Measurements from ENCODE around the gene GEN1.

Gene GEN1

DNA sequence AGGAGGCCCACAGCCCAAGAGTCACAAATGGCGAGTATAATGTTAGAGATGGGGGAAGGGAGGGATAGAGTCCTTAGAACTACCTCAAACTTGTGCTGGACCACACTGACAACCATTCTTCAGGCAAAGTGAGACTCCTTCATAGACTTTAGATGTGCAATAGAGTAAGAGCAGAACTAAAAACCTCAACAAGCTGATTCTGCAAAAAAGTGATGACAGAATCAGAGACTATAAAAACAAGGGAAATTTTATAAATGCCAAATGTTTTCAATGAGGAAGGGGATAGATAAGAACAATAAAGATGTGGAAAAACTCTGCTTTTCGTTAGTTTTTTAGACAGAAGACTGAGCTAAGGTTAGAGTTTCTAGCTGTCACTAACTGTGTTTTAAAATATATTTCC is 18.1 kb upstream of the GEN1 start:
- Histone ChIP-seq H3K79me1 (ENCODE audit: low read depth, low read length) (no peaks in the 10 kb centered on the region), H2AK5ac (ENCODE audit: low read depth, low read length) (no peak overlapping the region), H4K8ac (ENCODE audit: low read depth, low read length) (no peak overlapping the region), H2BK120ac (ENCODE audit: low read depth, low read length) (no peak overlapping the region), H4K91ac (ENCODE audit: low read depth, low read length, poor library complexity) (no peak overlapping the region), H3K4me3 (ENCODE audit: low read length in 2 of 2) (no peak overlapping the region), H3K9ac (ENCODE audit: low read depth, low read length, poor library complexity) (no peak overlapping the region), H3K27ac (replicated peaks; ENCODE audit: low read length) (no peak overlapping the region), H3K27me3 (ENCODE audit: control insufficient read depth in 3 of 3, insufficient read depth in 3 of 3, low read depth in 1 of 3, low read length in 3 of 3) (no peaks in the 10 kb centered on the region), H2BK5ac (ENCODE audit: low read length) (no peak overlapping the region), H3K23ac (ENCODE audit: low read depth, low read length, poor library complexity) (no peak overlapping the region), H3K4ac (ENCODE audit: low read length) (no peak overlapping the region), H2BK12ac (ENCODE audit: low read length) (no peak overlapping the region), H3K14ac (ENCODE audit: low read length) (no peak overlapping the region), H3K4me1 (ENCODE audit: control insufficient read depth in 2 of 2, insufficient read depth in 1 of 2, low read depth in 1 of 2, low read length in 2 of 2) (no peaks in the 10 kb centered on the region), H2AFZ (ENCODE audit: low read length) (no peak overlapping the region), H3K18ac (ENCODE audit: low read length) (no peak overlapping the region), H3K4me2 (ENCODE audit: insufficient read depth, low read length, poor library complexity, severe bottlenecking) (no peak overlapping the region), H2BK15ac (ENCODE audit: low read length) (no peak overlapping the region), H3K9me3 (replicated peaks in 1 of 2; ENCODE audit: control insufficient read depth in 2 of 2, insufficient read depth in 1 of 2, low read depth in 1 of 2, low read length in 2 of 2) (peaks cover 0 to 2% of the 10 kb centered on the region in 2 donors), H3K36me3 (replicated peaks in 1 of 2; ENCODE audit: control insufficient read depth in 2 of 2, insufficient read depth in 2 of 2, low read length in 2 of 2) (peaks cover 24 to 94% of the 10 kb centered on the region in 2 donors)
- DNase-seq (ENCODE audit: low spot score) = no peak
- no CpG with 5 or more reads among the region's 2 CpGs for WGBS, 2 donors (ENCODE audit: extremely low coverage in 2 of 2, insufficient read length in 2 of 2, insufficient replicate concordance in 1 of 2)

GRCh38 chr2:17736989-17737388 is 16.9 kb upstream of the GEN1 start:
- Histone ChIP-seq H3K27ac (replicated peaks; ENCODE audit: low read length) (no peak overlapping the region), H3K9ac (ENCODE audit: low read depth, low read length, poor library complexity) (no peak overlapping the region), H4K8ac (ENCODE audit: low read depth, low read length) (no peak overlapping the region), H3K18ac (ENCODE audit: low read length) (no peak overlapping the region), H3K36me3 (replicated peaks in 1 of 2; ENCODE audit: control insufficient read depth in 2 of 2, insufficient read depth in 2 of 2, low read length in 2 of 2) (peaks cover 23 to 94% of the 10 kb centered on the region in 2 donors), H2BK15ac (ENCODE audit: low read length) (no peak overlapping the region), H3K4ac (ENCODE audit: low read length) (no peak overlapping the region), H2BK120ac (ENCODE audit: low read depth, low read length) (no peak overlapping the region), H3K23ac (ENCODE audit: low read depth, low read length, poor library complexity) (no peak overlapping the region), H3K9me3 (replicated peaks in 1 of 2; ENCODE audit: control insufficient read depth in 2 of 2, insufficient read depth in 1 of 2, low read depth in 1 of 2, low read length in 2 of 2) (peaks cover 0 to 2% of the 10 kb centered on the region in 2 donors), H4K91ac (ENCODE audit: low read depth, low read length, poor library complexity) (no peak overlapping the region), H2AK5ac (ENCODE audit: low read depth, low read length) (no peak overlapping the region), H2AFZ (ENCODE audit: low read length) (no peak overlapping the region), H3K14ac (ENCODE audit: low read length) (no peak overlapping the region), H3K4me3 (ENCODE audit: low read length in 2 of 2) (no peak overlapping the region), H3K4me1 (ENCODE audit: control insufficient read depth in 2 of 2, insufficient read depth in 1 of 2, low read depth in 1 of 2, low read length in 2 of 2) (no peaks in the 10 kb centered on the region), H3K27me3 (ENCODE audit: control insufficient read depth in 3 of 3, insufficient read depth in 3 of 3, low read depth in 1 of 3, low read length in 3 of 3) (no peaks in the 10 kb centered on the region), H2BK5ac (ENCODE audit: low read length) (no peak overlapping the region), H3K79me1 (ENCODE audit: low read depth, low read length) (no peaks in the 10 kb centered on the region), H3K4me2 (ENCODE audit: insufficient read depth, low read length, poor library complexity, severe bottlenecking) (no peak overlapping the region), H2BK12ac (ENCODE audit: low read length) (no peak overlapping the region)
- DNase-seq (ENCODE audit: low spot score) = no peak
- WGBS, 2 donors (ENCODE audit: extremely low coverage in 2 of 2, insufficient read length in 2 of 2, insufficient replicate concordance in 1 of 2) = no CpG with 5 or more reads among the region's 1 CpG

DNA sequence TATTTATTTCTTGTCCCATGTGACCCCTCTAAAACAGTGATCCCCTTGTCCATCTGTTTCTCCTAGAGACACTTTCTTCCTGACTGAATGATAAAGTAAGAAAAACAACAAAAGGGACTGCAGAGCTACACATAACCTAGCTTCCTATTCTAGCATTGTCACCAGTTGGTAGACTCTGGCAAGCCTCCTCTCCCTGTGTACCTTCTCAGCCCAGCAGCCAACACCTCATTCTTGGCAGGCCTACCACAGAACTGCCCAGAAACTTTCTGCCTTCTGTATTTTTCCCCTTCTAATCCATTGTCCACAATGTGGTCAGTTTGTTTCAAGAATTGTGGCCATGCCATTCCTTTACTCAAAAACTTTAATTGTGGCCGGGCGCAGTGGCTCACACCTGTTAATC is 13.7 kb upstream of the GEN1 start:
- Histone ChIP-seq H2BK15ac (ENCODE audit: low read length) (no peak overlapping the region), H2BK5ac (ENCODE audit: low read length) (no peak overlapping the region), H3K18ac (ENCODE audit: low read length) (no peak overlapping the region), H2BK12ac (ENCODE audit: low read length) (no peak overlapping the region), H3K36me3 (replicated peaks in 1 of 2; ENCODE audit: control insufficient read depth in 2 of 2, insufficient read depth in 2 of 2, low read length in 2 of 2) (peaks cover 20 to 94% of the 10 kb centered on the region in 2 donors), H3K23ac (ENCODE audit: low read depth, low read length, poor library complexity) (no peak overlapping the region), H4K8ac (ENCODE audit: low read depth, low read length) (no peak overlapping the region), H3K4me1 (ENCODE audit: control insufficient read depth in 2 of 2, insufficient read depth in 1 of 2, low read depth in 1 of 2, low read length in 2 of 2) (no peaks in the 10 kb centered on the region), H2BK120ac (ENCODE audit: low read depth, low read length) (no peak overlapping the region), H3K27me3 (ENCODE audit: control insufficient read depth in 3 of 3, insufficient read depth in 3 of 3, low read depth in 1 of 3, low read length in 3 of 3) (no peaks in the 10 kb centered on the region), H3K4me3 (ENCODE audit: low read length in 2 of 2) (no peak overlapping the region), H3K9ac (ENCODE audit: low read depth, low read length, poor library complexity) (no peak overlapping the region), H3K4ac (ENCODE audit: low read length) (no peak overlapping the region), H4K91ac (ENCODE audit: low read depth, low read length, poor library complexity) (no peak overlapping the region), H3K4me2 (ENCODE audit: insufficient read depth, low read length, poor library complexity, severe bottlenecking) (no peak overlapping the region), H3K9me3 (replicated peaks in 1 of 2; ENCODE audit: control insufficient read depth in 2 of 2, insufficient read depth in 1 of 2, low read depth in 1 of 2, low read length in 2 of 2) (peaks cover 0 to 2% of the 10 kb centered on the region in 2 donors), H3K79me1 (ENCODE audit: low read depth, low read length) (no peaks in the 10 kb centered on the region), H3K14ac (ENCODE audit: low read length) (no peak overlapping the region), H2AFZ (ENCODE audit: low read length) (no peak overlapping the region), H3K27ac (replicated peaks; ENCODE audit: low read length) (no peak overlapping the region), H2AK5ac (ENCODE audit: low read depth, low read length) (no peak overlapping the region)
- no CpG with 5 or more reads among the region's 2 CpGs for WGBS, 2 donors (ENCODE audit: extremely low coverage in 2 of 2, insufficient read length in 2 of 2, insufficient replicate concordance in 1 of 2)
- no peak for DNase-seq (ENCODE audit: low spot score)

- H3K27ac ChIP-seq (replicated peaks; ENCODE audit: low read length) = no peak overlapping the region
- H3K79me1 ChIP-seq (ENCODE audit: low read depth, low read length) = no peaks in the 10 kb centered on the region
- no peak for DNase-seq (ENCODE audit: low spot score)
- no peak overlapping the region for H3K4ac ChIP-seq (ENCODE audit: low read length)
- no peak overlapping the region for H3K4me2 ChIP-seq (ENCODE audit: insufficient read depth, low read length, poor library complexity, severe bottlenecking)
- H3K27me3 ChIP-seq (ENCODE audit: control insufficient read depth in 3 of 3, insufficient read depth in 3 of 3, low read depth in 1 of 3, low read length in 3 of 3) = no peaks in the 10 kb centered on the region
- peaks cover 2 to 41% of the 10 kb centered on the region in 2 donors for H3K36me3 ChIP-seq (replicated peaks in 1 of 2; ENCODE audit: control insufficient read depth in 2 of 2, insufficient read depth in 2 of 2, low read length in 2 of 2)
- peaks cover 0 to 7% of the 10 kb centered on the region in 2 donors for H3K4me1 ChIP-seq (ENCODE audit: control insufficient read depth in 2 of 2, insufficient read depth in 1 of 2, low read depth in 1 of 2, low read length in 2 of 2)
- no peak overlapping the region for H2AK5ac ChIP-seq (ENCODE audit: low read depth, low read length)
- H3K23ac ChIP-seq (ENCODE audit: low read depth, low read length, poor library complexity) = no peak overlapping the region
- no peak overlapping the region for H3K9ac ChIP-seq (ENCODE audit: low read depth, low read length, poor library complexity)
- H4K8ac ChIP-seq (ENCODE audit: low read depth, low read length) = no peak overlapping the region
- no peak overlapping the region for H2BK15ac ChIP-seq (ENCODE audit: low read length)
- H3K18ac ChIP-seq (ENCODE audit: low read length) = no peak overlapping the region
- H3K14ac ChIP-seq (ENCODE audit: low read length) = no peak overlapping the region
- H3K4me3 ChIP-seq (ENCODE audit: low read length in 2 of 2) = no peak overlapping the region
- WGBS, 2 donors (ENCODE audit: extremely low coverage in 2 of 2, insufficient read length in 2 of 2, insufficient replicate concordance in 1 of 2) = no CpG with 5 or more reads among the region's 4 CpGs
- H2BK12ac ChIP-seq (ENCODE audit: low read length) = no peak overlapping the region
- H3K9me3 ChIP-seq (replicated peaks in 1 of 2; ENCODE audit: control insufficient read depth in 2 of 2, insufficient read depth in 1 of 2, low read depth in 1 of 2, low read length in 2 of 2) = no peaks in the 10 kb centered on the region
- no peak overlapping the region for H4K91ac ChIP-seq (ENCODE audit: low read depth, low read length, poor library complexity)
- no peak overlapping the region for H2BK5ac ChIP-seq (ENCODE audit: low read length)
- H2BK120ac ChIP-seq (ENCODE audit: low read depth, low read length) = no peak overlapping the region
- no peak overlapping the region for H2AFZ ChIP-seq (ENCODE audit: low read length)
Measured at GRCh38 chr2:17747684-17748452, 6.1 kb upstream of the GEN1 start.
